ENCODE data around the gene CDX2.

- TF ChIP-seq CTCF (IDR thresholded peaks at IDR 0.05) (no peak), POLR2AphosphoS5 (IDR thresholded peaks at IDR 0.05) (no peak)
These were observed 50.0 kb downstream of the CDX2 start for GRCh38 chr13:27918918-27919658.
